GM15510 (cell line): ENCODE results near the gene OR6K6.

Experiments
- POLR2A ChIP-seq: IDR thresholded peaks from 3 replicates; pipeline ENCODE4 v1.6.1; 2011; ENCODE audit warnings: borderline replicate concordance; ENCODE audit not compliant: insufficient read length; ENCODE audit errors: extremely low read depth

OR6K6 gene

DNA sequence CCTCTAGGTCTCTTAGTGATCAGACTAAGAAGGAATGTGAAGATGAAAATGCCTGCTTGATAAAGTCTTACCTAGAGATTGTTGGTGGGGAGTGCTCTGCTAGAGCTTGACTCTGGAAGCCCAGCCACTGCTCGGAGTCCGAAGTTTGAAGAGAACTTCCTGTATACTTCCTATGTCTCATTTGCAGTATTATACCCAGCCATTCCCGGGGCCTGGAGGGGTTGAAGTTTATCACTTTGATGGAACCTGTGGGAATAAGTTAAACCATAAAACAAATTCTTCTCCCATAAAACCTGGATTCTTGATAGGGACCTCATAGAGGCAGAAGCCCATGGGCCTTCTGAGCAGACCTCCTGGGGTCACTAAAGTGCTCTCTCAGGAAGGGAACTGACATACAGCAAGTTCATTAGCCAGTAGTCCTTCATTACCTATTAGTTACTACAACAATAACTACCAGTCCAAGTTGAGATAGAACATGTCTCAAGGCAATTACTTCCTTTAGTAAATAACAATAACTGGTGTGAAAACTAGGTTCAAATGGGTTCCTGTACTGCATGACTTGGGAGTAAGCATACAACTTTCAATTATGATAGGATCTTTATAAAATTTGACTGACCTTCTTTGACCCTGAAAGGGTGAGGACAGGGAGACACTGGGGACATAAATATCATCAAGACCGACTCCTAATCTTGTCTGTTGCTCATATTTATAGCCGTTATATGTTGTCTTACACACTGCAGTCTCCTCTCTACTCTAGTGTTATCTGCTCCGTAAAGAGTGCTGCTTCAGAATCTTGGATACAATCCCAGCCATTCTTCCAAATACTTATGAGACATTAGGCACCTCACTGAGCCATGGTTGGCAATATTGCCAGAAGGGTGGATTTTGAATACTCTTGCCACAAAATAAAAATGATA lies 17.7 kb downstream of the OR6K6 start, which contains the start of gene OR6N1:
OR6N1 (minus strand) TSS at position 246 of the 917 bp plus-strand sequence. CDS start 5,513 bp downstream, outside the sequence.
- TF ChIP-seq POLR2A: no peak

GRCh38 chr1:158781104-158781503 lies 26.6 kb downstream of the OR6K6 start, which contains the start of gene OR6N2:
TSS of gene OR6N2 (minus strand) at chr1:158781204. CDS start at chr1:158777635, 3,569 bp downstream.
- TF ChIP-seq POLR2A: no peak

GRCh38 chr1:158793604-158794003 lies 39.1 kb downstream of the OR6K6 start:
- no peak for TF ChIP-seq POLR2A

- no peak for TF ChIP-seq POLR2A
Observed at GRCh38 chr1:158794247-158794646, 39.7 kb downstream of the OR6K6 start.

DNA sequence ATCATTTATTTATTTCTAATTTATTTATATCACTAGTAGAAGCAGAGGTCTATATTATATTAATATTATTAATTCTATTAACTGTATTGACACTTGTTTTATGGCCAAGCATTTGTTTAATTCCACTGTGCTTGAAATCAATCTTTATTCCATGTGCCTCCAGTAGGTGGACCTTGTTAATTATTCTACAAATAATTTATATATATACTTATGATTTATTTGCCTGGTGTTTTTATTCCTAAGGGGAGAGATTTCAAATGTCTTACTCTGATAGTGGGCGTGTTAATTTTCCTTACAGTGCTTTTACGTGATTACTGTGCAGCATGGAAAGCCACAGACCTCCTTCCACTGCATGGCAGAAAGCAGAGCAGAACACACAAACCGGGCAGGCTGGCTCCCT lies 44.0 kb downstream of the OR6K6 start:
- no peak for TF ChIP-seq POLR2A

DNA sequence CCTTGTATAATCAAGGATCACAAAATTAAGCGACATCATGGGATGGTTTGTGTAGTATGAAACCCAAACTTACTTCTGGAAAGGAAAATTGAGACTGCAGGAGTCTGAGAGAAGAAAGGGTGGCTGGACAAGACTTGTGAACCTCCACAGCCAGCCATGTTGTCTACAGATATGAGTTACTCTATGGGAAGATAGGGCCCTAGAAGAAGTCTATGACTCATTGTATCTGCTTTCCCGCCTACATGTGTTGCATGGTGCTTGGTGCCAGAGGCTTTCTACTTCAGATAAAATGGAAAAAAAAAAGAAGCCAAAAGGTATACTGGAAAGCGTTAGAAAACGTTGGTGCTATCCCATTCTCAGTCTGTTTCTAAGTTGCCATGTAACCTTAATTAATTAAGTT lies 45.2 kb downstream of the OR6K6 start:
- no peak for TF ChIP-seq POLR2A

DNA sequence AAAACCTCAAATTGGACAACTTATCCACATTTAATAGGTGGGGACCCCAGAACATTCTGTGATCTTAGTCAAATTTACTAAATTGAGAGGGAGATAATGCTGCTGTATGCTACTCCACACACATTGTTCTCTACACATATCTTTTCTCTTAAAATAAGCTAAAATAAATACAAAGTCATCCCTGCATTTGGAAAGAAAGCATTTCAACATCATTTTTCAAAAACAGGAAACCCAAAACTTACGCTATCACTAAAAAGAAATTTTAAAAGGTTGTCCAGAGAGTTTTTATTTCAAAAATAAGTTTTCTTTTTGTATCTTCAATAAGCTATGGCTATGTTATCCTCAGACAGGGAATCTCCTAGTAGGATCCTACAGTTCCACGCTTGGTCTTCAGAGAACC lies 46.0 kb downstream of the OR6K6 start:
- no peak for TF ChIP-seq POLR2A

DNA sequence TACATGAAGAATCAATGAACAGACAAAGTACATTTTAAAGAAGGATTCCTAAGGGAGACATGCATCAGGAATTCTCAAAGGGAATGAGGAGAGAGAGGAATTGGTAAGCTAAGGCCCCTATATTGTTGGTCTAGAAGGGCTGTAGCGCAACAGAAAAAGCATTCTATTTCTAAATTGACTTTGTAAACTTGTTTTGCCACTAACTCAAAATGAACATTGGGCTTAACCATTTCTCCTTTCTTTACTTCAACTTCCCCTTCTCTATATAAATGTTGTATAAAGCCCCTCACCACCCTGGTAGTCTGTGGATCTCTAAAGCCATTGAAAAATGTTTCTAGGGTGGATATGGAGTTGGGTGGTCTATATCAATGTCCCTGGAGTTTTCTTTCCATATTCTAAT lies 46.9 kb downstream of the OR6K6 start:
- no peak for TF ChIP-seq POLR2A

DNA sequence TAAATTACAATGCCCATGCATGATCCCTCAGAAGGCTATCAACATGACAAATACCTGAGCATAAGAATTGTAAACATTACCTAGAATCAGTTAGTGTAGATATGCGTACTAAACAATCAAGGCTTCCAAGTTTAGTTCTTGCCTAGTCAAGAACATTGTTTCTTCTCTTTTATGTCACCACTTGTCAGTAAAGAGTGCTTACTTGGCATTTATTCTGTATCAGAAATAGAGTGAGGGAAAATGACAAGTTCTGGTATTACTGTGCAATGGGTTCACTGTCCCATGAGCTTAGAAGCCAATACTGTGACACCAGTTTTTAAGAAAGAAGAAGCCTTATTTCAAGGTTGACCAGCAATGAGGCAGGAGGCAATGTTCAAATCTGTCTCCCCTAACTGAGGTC lies 49.2 kb downstream of the OR6K6 start:
- no peak for TF ChIP-seq POLR2A
